Gastrocnemius medialis (tissue), 4 donors: ENCODE data around the gene MGAT5. TPM values are rescaled to one million over a fixed set of nuclear protein-coding genes. Genes with fewer than 3 reads are reported as not detected.
A peak's percentile ranks its signal among the peaks of the same experiment; 100 is the strongest.

Experiments
- ATAC-seq, 2 donors: fragments of 150-250 bp; one replicate each; pipeline ENCODE4 v1.9.1; 2016
- DNase-seq, 2 donors: peaks; one replicate each; pipeline ENCODE4 v3.0.0-alpha.2; 2019
- H3K27ac ChIP-seq, 4 donors: fragments of 200-600 bp; sonication (generic); 1 replicate in 1 of 4; 2 replicates in 3 of 4; pipeline ENCODE4 v1.5.1; 2016 to 2018; ENCODE audit warnings: mild to moderate bottlenecking in 2 of 4, moderate library complexity in 1 of 4
- H3K27me3 ChIP-seq, 3 donors: fragments of 200-600 bp; sonication (generic) in 2 of 3; 1 replicate in 1 of 3; 2 replicates in 2 of 3; pipeline versions ENCODE4 v1.5.1 to v1.6.0; 2016 to 2019; ENCODE audit warnings: mild to moderate bottlenecking in 1 of 3, moderate library complexity in 1 of 3
- H3K36me3 ChIP-seq, 2 donors: fragments of 200-600 bp; sonication (generic) in 1 of 2; one replicate each; pipeline ENCODE4 v1.5.1; 2017 to 2018
- H3K4me1 ChIP-seq, 2 donors: fragments of 200-600 bp; sonication (generic) in 1 of 2; one replicate each; pipeline ENCODE4 v1.5.1; 2016 to 2017; ENCODE audit warnings: mild to moderate bottlenecking in 2 of 2
- H3K4me3 ChIP-seq, 4 donors: fragments of 200-600 bp; sonication (generic) in 3 of 4; 1 replicate in 1 of 4; 2 replicates in 3 of 4; pipeline ENCODE4 v1.5.1; 2016 to 2019; ENCODE audit warnings: mild to moderate bottlenecking in 2 of 4
- H3K9me3 ChIP-seq, 3 donors: fragments of 200-600 bp; sonication (generic) in 2 of 3; 1 replicate in 1 of 3; 2 replicates in 2 of 3; pipeline ENCODE4 v1.5.1; 2016 to 2019
- POLR2A ChIP-seq, 2 donors: fragments of 450-650 bp; IDR thresholded peaks; one replicate each; pipeline ENCODE4 v1.6.1; 2017; ENCODE audit warnings: antibody characterized with exemption in 2 of 2, mild to moderate bottlenecking in 2 of 2, moderate library complexity in 2 of 2
- in situ Hi-C, 4 donors: fragments of 200-750 bp; cut with MboI; loops; one replicate each; pipeline versions ENCODE4 v1.15.0 to v1.8.0; 2017; ENCODE audit warnings: low sequenced_read_pairs in 4 of 4
- intact Hi-C: fragments of 100-400 bp; cut with DNase I; formaldehyde crosslinking; loops from one replicate; pipeline ENCODE4 v1.15.1; 2023; ENCODE audit warnings: low total_unique reads
- total RNA-seq, 4 donors: library from RNA; depleted of rRNA; stranded (reverse); fragments of >200 nt; gene quantifications; one replicate each; pipeline versions ENCODE4 v1.1.0 to v1.2.3, GENCODE V29; 2016
- TF ChIP-seq, protein P1 (sequence below), 5 experiments: fragments of 450-650 bp in 3 of 5; fragments of 200-600 bp in 2 of 5; sonication (generic) in 2 of 5; IDR thresholded peaks in 4 of 5; conservative IDR thresholded peaks in 1 of 5; 1 replicate in 4 of 5; 2 replicates in 1 of 5; pipeline ENCODE4 v1.5.1; 2016 to 2019; ENCODE audit warnings: antibody characterized with exemption in 5 of 5, mild to moderate bottlenecking in 3 of 5, moderate library complexity in 3 of 5

Gene MGAT5
- total RNA-seq, 4 donors from 2014 or later = 3.0 to 4.9 (median 3.3) TPM

DNA sequence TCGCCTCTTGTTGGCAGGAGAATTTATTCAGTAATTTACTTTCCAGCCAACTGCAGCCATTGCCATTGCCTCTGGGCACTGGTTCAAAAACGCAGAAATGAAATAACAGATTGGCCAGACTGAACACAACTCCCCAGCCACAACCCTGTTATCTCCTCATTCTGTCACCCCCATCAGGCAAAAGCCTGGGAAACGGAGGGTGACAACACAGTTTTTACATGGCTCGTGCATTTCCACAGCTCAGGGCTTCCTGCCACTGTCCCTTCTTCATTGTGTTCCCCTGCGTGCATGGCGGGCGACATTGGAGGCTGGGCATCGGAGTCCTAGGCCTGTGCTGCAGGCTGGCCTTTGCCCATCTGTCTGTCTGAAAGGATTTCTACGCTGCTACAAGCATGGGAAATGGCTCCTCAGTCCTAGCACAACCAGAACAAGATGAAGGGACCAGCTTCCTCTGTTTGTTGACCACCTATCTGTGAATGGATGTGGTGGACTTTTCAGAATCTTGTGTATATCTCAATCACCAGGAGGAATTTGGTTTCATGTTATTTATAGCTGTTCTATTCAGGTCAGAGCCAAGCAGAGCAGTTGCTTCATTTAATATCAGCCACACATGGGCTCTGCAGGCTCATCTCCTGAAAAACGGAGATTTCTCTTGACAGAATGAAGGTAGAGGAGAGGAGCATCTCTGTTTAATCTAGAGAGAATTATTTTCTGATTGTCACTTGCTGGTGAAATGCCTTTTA is 107.0 kb downstream of the MGAT5 start:
- no peak for TF ChIP-seq POLR2A (IDR thresholded peaks at IDR 0.05)
- TF ChIP-seq, protein P1, sequence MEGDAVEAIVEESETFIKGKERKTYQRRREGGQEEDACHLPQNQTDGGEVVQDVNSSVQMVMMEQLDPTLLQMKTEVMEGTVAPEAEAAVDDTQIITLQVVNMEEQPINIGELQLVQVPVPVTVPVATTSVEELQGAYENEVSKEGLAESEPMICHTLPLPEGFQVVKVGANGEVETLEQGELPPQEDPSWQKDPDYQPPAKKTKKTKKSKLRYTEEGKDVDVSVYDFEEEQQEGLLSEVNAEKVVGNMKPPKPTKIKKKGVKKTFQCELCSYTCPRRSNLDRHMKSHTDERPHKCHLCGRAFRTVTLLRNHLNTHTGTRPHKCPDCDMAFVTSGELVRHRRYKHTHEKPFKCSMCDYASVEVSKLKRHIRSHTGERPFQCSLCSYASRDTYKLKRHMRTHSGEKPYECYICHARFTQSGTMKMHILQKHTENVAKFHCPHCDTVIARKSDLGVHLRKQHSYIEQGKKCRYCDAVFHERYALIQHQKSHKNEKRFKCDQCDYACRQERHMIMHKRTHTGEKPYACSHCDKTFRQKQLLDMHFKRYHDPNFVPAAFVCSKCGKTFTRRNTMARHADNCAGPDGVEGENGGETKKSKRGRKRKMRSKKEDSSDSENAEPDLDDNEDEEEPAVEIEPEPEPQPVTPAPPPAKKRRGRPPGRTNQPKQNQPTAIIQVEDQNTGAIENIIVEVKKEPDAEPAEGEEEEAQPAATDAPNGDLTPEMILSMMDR (IDR thresholded peaks at IDR 0.05 in 4 of 5, conservative IDR thresholded peaks at IDR 0.05 in 1 of 5) = no peak
- ATAC-seq = peak; percentile 82 to 94
- Histone ChIP-seq H3K4me3 (peak overlapping the region in 3 of 4 donors; percentile 8 to 47 (median 26)), H3K36me3 (no peaks in the 10 kb centered on the region), H3K27me3 (no peaks in the 10 kb centered on the region), H3K9me3 (no peaks in the 10 kb centered on the region), H3K27ac (peak overlapping the region; percentile 24 to 50 (median 40)), H3K4me1 (peaks cover 23 to 31% of the 10 kb centered on the region in 2 donors)
- peak in 1 of 2 donors; percentile 18 for DNase-seq
- in situ Hi-C loops = no loop called here
- intact Hi-C loops = no loop called here

DNA sequence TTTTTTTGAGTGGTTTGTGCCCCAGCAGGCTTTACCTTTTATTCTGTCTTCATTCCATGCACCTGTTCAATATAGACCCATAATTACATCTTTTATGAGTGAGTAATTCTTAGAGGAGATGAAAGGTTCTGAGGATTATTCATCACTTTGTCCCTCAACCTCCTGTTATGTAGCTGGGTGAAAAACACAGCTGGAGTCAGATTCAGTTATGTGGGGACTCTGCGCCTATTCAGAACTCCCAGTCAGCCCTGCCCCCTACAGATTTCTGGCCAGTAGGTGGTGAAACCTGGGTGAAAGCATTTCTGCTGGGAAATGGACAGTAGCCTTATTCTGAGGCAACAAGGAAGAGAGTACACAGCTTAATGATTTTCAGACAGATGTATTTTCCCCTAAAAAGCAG is 107.8 kb downstream of the MGAT5 start:
- Histone ChIP-seq H3K4me1 (peaks cover 23 to 31% of the 10 kb centered on the region in 2 donors), H3K9me3 (no peaks in the 10 kb centered on the region), H3K4me3 (no peak overlapping the region), H3K27me3 (no peaks in the 10 kb centered on the region), H3K27ac (no peak overlapping the region), H3K36me3 (no peaks in the 10 kb centered on the region)
- TF ChIP-seq, protein P1 (IDR thresholded peaks at IDR 0.05 in 4 of 5, conservative IDR thresholded peaks at IDR 0.05 in 1 of 5) = no peak
- no peak for TF ChIP-seq POLR2A (IDR thresholded peaks at IDR 0.05)
- intact Hi-C loops (no loop called here), in situ Hi-C loops (no loop called here)
- ATAC-seq = no peak
- DNase-seq = no peak

DNA sequence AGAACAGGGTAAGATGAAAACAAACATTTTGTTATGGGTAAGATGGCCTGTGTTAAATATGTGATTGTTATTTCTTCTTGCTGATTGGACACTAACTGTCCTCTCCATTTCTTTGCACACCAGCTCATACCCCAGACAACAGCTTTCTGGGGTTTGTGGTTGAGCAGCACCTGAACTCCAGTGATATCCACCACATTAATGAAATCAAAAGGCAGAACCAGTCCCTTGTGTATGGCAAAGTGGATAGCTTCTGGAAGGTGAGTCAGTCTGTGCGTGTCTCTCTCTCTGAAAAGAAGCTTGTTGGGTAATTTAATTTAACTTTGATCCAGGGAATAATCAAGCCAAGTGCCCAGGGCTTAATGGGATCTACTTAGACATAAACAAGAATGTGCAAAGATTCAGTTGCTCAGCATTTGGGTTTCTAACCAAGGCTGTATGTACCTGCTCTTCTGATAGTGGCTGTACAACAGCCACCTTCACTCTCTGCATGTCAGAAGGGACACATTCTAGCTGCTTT is 108.3 kb downstream of the MGAT5 start:
- H3K27ac ChIP-seq = no peak overlapping the region
- H3K4me1 ChIP-seq = peaks cover 29 to 37% of the 10 kb centered on the region in 2 donors
- DNase-seq (no peak), ATAC-seq (no peak)
- H3K4me3 ChIP-seq = no peak overlapping the region
- intact Hi-C loops (no loop called here), in situ Hi-C loops (no loop called here)
- no peaks in the 10 kb centered on the region for H3K27me3 ChIP-seq
- TF ChIP-seq, protein P1 (IDR thresholded peaks at IDR 0.05 in 4 of 5, conservative IDR thresholded peaks at IDR 0.05 in 1 of 5) = no peak
- TF ChIP-seq POLR2A (IDR thresholded peaks at IDR 0.05) = no peak
- H3K9me3 ChIP-seq = no peaks in the 10 kb centered on the region
- H3K36me3 ChIP-seq = no peaks in the 10 kb centered on the region

DNA sequence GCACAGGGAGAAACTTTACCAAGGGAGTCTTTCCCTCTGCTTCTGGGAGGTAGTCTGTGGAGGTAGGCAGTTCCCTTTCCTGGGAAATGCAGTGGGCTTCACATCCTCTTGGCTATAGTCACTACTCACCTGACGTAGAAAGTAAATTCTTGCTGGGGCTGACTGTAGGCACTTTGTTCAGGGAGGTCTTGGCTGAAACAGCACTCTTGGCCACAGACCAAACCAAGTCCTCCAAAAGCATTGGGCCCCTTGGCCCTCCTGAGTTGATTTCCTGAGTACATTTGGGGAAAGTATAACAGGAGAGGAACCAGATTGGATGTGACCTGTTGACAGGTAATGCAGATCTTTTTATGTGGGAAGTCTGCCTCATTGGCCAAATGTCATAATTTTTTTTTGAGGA is 108.9 kb downstream of the MGAT5 start:
- intact Hi-C loops = no loop called here
- H3K27ac ChIP-seq = no peak overlapping the region
- H3K4me3 ChIP-seq = no peak overlapping the region
- no peaks in the 10 kb centered on the region for H3K9me3 ChIP-seq
- in situ Hi-C loops = no loop called here
- no peak for ATAC-seq
- no peaks in the 10 kb centered on the region for H3K27me3 ChIP-seq
- TF ChIP-seq POLR2A (IDR thresholded peaks at IDR 0.05) = no peak
- TF ChIP-seq, protein P1 (IDR thresholded peaks at IDR 0.05 in 4 of 5, conservative IDR thresholded peaks at IDR 0.05 in 1 of 5) = no peak
- H3K36me3 ChIP-seq = no peaks in the 10 kb centered on the region
- DNase-seq = no peak
- H3K4me1 ChIP-seq = peaks cover 33 to 42% of the 10 kb centered on the region in 2 donors
